Endothelial cell of umbilical vein (primary cell): ENCODE data around the gene OLFM2. TPM values are rescaled to one million over a fixed set of nuclear protein-coding genes. Genes with fewer than 3 reads are reported as not detected.

Experiments
- BruUV-seq: library from RNA; stranded (reverse); fragments of 400-500 nt; replicated peaks from 2 replicates; lab custom pipeline; 2021; lab: Mats Ljungman, UMichigan
- CTCF ChIA-PET: fragments of 300-600, 350-600 bp; sonication (Branson Sonifier 250); formaldehyde crosslinking; loops from one replicate; lab custom pipeline; 2021; ENCODE audit warnings: antibody characterized with exemption, inconsistent platforms; lab: Charles Lee
- POLR2A ChIA-PET: fragments of 300-600, 350-600 bp; sonication (Branson Sonifier 250); formaldehyde crosslinking; loops from one replicate; lab custom pipeline; 2021; ENCODE audit warnings: antibody characterized with exemption, inconsistent platforms; lab: Charles Lee
- DNase-seq: peaks from one replicate; pipeline ENCODE4 v3.0.0-alpha.2; 2011; ENCODE audit warnings: low read depth, low spot score
- FAIRE-seq: peaks from 2 replicates; lab custom pipeline; 2011; peaks lifted over from hg19 to GRCh38; lab: Jason Lieb, UNC
- H2AFZ ChIP-seq: 2 replicates; pipeline ENCODE4 v1.6.0; 2012; ENCODE audit warnings: low read depth, low read length, control low read depth, inconsistent platforms
- H3K27ac ChIP-seq: 2 replicates; pipeline ENCODE4 v1.5.1; 2011; ENCODE audit warnings: low read depth, mild to moderate bottlenecking, control low read depth, low read length, moderate library complexity; ENCODE audit not compliant: insufficient read depth
- H3K27me3 ChIP-seq, 2 experiments: 2 replicates each; pipeline versions ENCODE4 v1.6.0 to v1.6.1; 2011; ENCODE audit warnings: low read length in 2 of 2, mixed read lengths in 1 of 2; ENCODE audit not compliant: control insufficient read depth in 2 of 2, insufficient read depth in 2 of 2
- H3K36me3 ChIP-seq, 2 experiments: 2 replicates in 1 of 2; 3 replicates in 1 of 2; pipeline ENCODE4 v1.5.1; 2011; ENCODE audit warnings: low read length in 2 of 2, mild to moderate bottlenecking in 1 of 2, moderate library complexity in 1 of 2; ENCODE audit not compliant: control insufficient read depth in 2 of 2, insufficient read depth in 2 of 2; ENCODE audit errors: extremely low read depth in 1 of 2
- H3K4me1 ChIP-seq: 3 replicates; pipeline ENCODE4 v1.5.1; 2011; ENCODE audit warnings: mild to moderate bottlenecking, low read length; ENCODE audit not compliant: control insufficient read depth, insufficient read depth; ENCODE audit errors: extremely low read depth
- H3K4me2 ChIP-seq: 2 replicates; pipeline ENCODE4 v1.6.1; 2011; ENCODE audit warnings: low read length, control low read depth, mixed read lengths; ENCODE audit not compliant: insufficient read depth
- H3K4me3 ChIP-seq, 3 experiments: fragments of 200-600 bp in 1 of 3; sonication (generic), shearing (Covaris generic) in 1 of 3; replicated peaks in 1 of 3; 2 replicates each; pipeline ENCODE4 v1.5.1; 2011 to 2016; ENCODE audit warnings: control low read depth in 3 of 3, low read length in 3 of 3, mild to moderate bottlenecking in 2 of 3, inconsistent platforms in 1 of 3, low read depth in 1 of 3, moderate library complexity in 1 of 3; ENCODE audit not compliant: insufficient read depth in 1 of 3
- H3K79me2 ChIP-seq: 2 replicates; pipeline ENCODE4 v1.6.0; 2012; ENCODE audit warnings: low read length, inconsistent platforms; ENCODE audit not compliant: control insufficient read depth, insufficient read depth
- H3K9ac ChIP-seq: replicated peaks from 2 replicates; pipeline ENCODE3; 2011; ENCODE audit warnings: low read length, control low read depth; ENCODE audit not compliant: insufficient read depth; ENCODE audit errors: extremely low read depth
- H3K9me1 ChIP-seq: replicated peaks from 3 replicates; pipeline ENCODE4 v1.6.0; 2011; ENCODE audit warnings: mild to moderate bottlenecking, low read length; ENCODE audit not compliant: control insufficient read depth, insufficient read depth; ENCODE audit errors: extremely low read depth
- H3K9me3 ChIP-seq: replicated peaks from 2 replicates; pipeline ENCODE4 v1.5.1; 2012; ENCODE audit warnings: low read length, inconsistent platforms; ENCODE audit not compliant: control insufficient read depth, insufficient read depth
- H4K20me1 ChIP-seq: replicated peaks from 2 replicates; pipeline ENCODE3; 2011; ENCODE audit warnings: mild to moderate bottlenecking, low read length; ENCODE audit not compliant: control insufficient read depth, insufficient read depth; ENCODE audit errors: extremely low read depth
- CTCF ChIP-seq, 2 donors: IDR thresholded peaks; 1 replicate in 1 of 2; 2 replicates in 1 of 2; pipeline ENCODE4 v1.5.1; 2011; ENCODE audit warnings: low read length in 2 of 2, mild to moderate bottlenecking in 2 of 2, moderate library complexity in 2 of 2, control low read depth in 1 of 2, inconsistent platforms in 1 of 2, low read depth in 1 of 2; ENCODE audit not compliant: insufficient read depth in 1 of 2; ENCODE audit errors: extremely low read depth in 1 of 2
- EZH2 ChIP-seq: IDR thresholded peaks from 2 replicates; pipeline ENCODE4 v1.6.1; 2012; ENCODE audit warnings: borderline replicate concordance, low read depth, mild to moderate bottlenecking, moderate library complexity, low read length, inconsistent platforms; ENCODE audit not compliant: severe bottlenecking
- FOS ChIP-seq: IDR thresholded peaks from 2 replicates; pipeline ENCODE4 v1.6.1; 2011; ENCODE audit warnings: mild to moderate bottlenecking, low read length, moderate library complexity, borderline replicate concordance; ENCODE audit not compliant: insufficient read depth
- GATA2 ChIP-seq: IDR thresholded peaks from 2 replicates; pipeline ENCODE4 v1.7.0; 2011; ENCODE audit warnings: low read depth, mild to moderate bottlenecking, moderate library complexity, mixed read lengths, low read length; ENCODE audit not compliant: insufficient read length, insufficient read depth
- JUN ChIP-seq: IDR thresholded peaks from 2 replicates; pipeline ENCODE4 v1.6.1; 2011; ENCODE audit warnings: borderline replicate concordance, low read depth; ENCODE audit not compliant: insufficient read length, insufficient read depth
- MAX ChIP-seq: IDR thresholded peaks from 2 replicates; pipeline ENCODE4 v1.6.1; 2011; ENCODE audit not compliant: insufficient read depth, insufficient read length
- MYC ChIP-seq: IDR thresholded peaks from one replicate; pipeline ENCODE4 v1.6.1; 2011; ENCODE audit warnings: mild to moderate bottlenecking, low read depth, low read length
- POLR2A ChIP-seq: IDR thresholded peaks from 2 replicates; pipeline ENCODE4 v1.6.1; 2012; ENCODE audit warnings: low read depth, mild to moderate bottlenecking, control low read depth, low read length
- POLR2AphosphoS5 ChIP-seq: IDR thresholded peaks from 2 replicates; pipeline ENCODE4 v1.6.1; 2012; ENCODE audit warnings: low read depth, mild to moderate bottlenecking, control low read depth, low read length, moderate library complexity; ENCODE audit not compliant: insufficient read depth
- dilution Hi-C: fragments of 300-500 bp; cut with MboI; formaldehyde crosslinking; loops from one replicate; pipeline ENCODE4 v1.15.0; 2019; ENCODE audit warnings: low sequenced_read_pairs; ENCODE audit not compliant: extremely low pct_ligation_motif_present
- intact Hi-C: fragments of 100-400 bp; cut with micrococcal nuclease; formaldehyde crosslinking; loops from one replicate; pipeline ENCODE4 v1.10.0; 2022
- polyA plus RNA-seq, 4 experiments: library from polyadenylated mRNA; depleted of rRNA in 3 of 4; stranded (reverse) in 3 of 4; unstranded in 1 of 4; fragments of >200 nt; gene quantifications; 2 replicates each; pipeline versions ENCODE4 v1.2.1 to v1.2.3, GENCODE V29; 2011 to 2012; ENCODE audit warnings: missing spikeins in 1 of 4
- total RNA-seq: library from RNA; stranded (reverse); gene quantifications from 2 replicates; pipeline ENCODE4 v1.2.3, GENCODE V29; 2021

The OLFM2 gene
- total and polyA plus RNA-seq, 2 donors (not counting 3 experiments of a cell fraction or from before 2014, with no cell fraction given): 0.91 to 1.9 TPM

DNA sequence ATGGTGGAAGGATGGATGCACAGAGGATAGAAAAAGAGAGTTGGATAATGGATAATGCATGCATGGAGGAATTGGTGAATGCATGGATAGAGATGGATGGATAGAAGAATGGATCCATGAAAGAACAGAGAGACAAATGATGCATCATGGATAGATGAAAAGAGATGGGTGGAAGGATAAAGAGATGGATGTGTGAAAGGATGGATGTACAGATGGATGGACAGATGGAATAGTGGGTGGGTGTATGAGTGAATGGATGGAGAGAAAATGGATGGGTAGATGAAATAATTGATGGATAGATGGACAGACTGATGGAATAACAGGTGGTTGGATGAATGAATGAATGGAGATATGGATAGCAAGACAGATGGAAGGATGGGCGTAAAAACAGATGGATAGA lies 25.7 kb downstream of the OLFM2 start:
- dilution Hi-C loops: no loop called here
- BruUV-seq: no TSS peak

More for the DNA sequence above, 25.7 kb downstream of the OLFM2 start:
- no peak overlapping the region for H2AFZ ChIP-seq
- no peaks in the 10 kb centered on the region for H4K20me1 ChIP-seq
- no peaks in the 10 kb centered on the region for H3K36me3 ChIP-seq
- no peak for FAIRE-seq
- H3K79me2 ChIP-seq: no peaks in the 10 kb centered on the region
- H3K9me1 ChIP-seq: no peaks in the 10 kb centered on the region
- peaks cover 18 to 25% of the 10 kb centered on the region in 2 experiments for H3K27me3 ChIP-seq
- H3K9me3 ChIP-seq: no peaks in the 10 kb centered on the region
- DNase-seq: no peak
- TF ChIP-seq CTCF (IDR thresholded peaks at IDR 0.05; ENCODE audit: extremely low read depth in 1 of 2, insufficient read depth in 1 of 2, low read depth in 1 of 2, low read length in 2 of 2): no peak
- TF ChIP-seq POLR2A: no peak
- TF ChIP-seq JUN: no peak
- no peak for TF ChIP-seq MYC
- TF ChIP-seq POLR2AphosphoS5: no peak
- no peak for TF ChIP-seq MAX
- TF ChIP-seq FOS: no peak
- TF ChIP-seq GATA2: no peak
- no peak for TF ChIP-seq EZH2
- no peak overlapping the region for H3K4me3 ChIP-seq
- H3K27ac ChIP-seq: no peak overlapping the region
- POLR2A ChIA-PET: no interaction called here
- H3K9ac ChIP-seq: no peak overlapping the region
- intact Hi-C loops: loop anchor here (5.0 kb wide), 1 partner anchor 323 kb away; no protein-coding TSS in a partner anchor
- H3K4me1 ChIP-seq: peaks cover 7% of the 10 kb centered on the region
- H3K4me2 ChIP-seq: no peak overlapping the region
- CTCF ChIA-PET: no interaction called here
